B cell (primary cell): ENCODE measurements around the gene IGF2BP3. TPM values are rescaled to one million over a fixed set of nuclear protein-coding genes. Genes with fewer than 3 reads are reported as not detected.

Source experiments
- ATAC-seq: fragments of 200-7000 bp; cut with Tn5 transposase; one replicate; pipeline ENCODE4 v1.10.0; 2021; ENCODE audit warnings: low read depth, mild to moderate bottlenecking, moderate number of reproducible peaks, moderate library complexity
- CTCF ChIA-PET: fragments of 350-600 bp; sonication (Branson Sonifier 250); formaldehyde crosslinking; loops from one replicate; lab custom pipeline; 2021; ENCODE audit warnings: antibody characterized with exemption, inconsistent platforms; lab: Charles Lee
- POLR2A ChIA-PET: fragments of 350-600 bp; sonication (Branson Sonifier 250); formaldehyde crosslinking; loops from one replicate; lab custom pipeline; 2021; ENCODE audit warnings: antibody characterized with exemption; lab: Charles Lee
- DNase-seq: peaks from one replicate; pipeline ENCODE4 v3.0.0; 2013
- H2AFZ ChIP-seq: 2 replicates; pipeline ENCODE4 v1.6.1; 2012; ENCODE audit warnings: mild to moderate bottlenecking, low read depth, low read length; ENCODE audit not compliant: insufficient read depth, poor library complexity, severe bottlenecking
- H3K27ac ChIP-seq, 2 donors: 1 replicate in 1 of 2; 2 replicates in 1 of 2; pipeline ENCODE4 v1.5.1; 2012 to 2013; ENCODE audit warnings: low read length in 2 of 2, mild to moderate bottlenecking in 2 of 2, moderate library complexity in 1 of 2
- H3K27me3 ChIP-seq, 4 experiments: fragments of 200-600 bp in 1 of 4; sonication (generic) in 1 of 4; replicated peaks in 1 of 4; 1 replicate in 2 of 4; 2 replicates in 2 of 4; pipeline versions ENCODE4 v1.6.1 to v1.7.0; 2013 to 2016; ENCODE audit warnings: low read length in 3 of 4, mild to moderate bottlenecking in 2 of 4, mixed read lengths in 1 of 4, moderate library complexity in 1 of 4; ENCODE audit not compliant: insufficient read depth in 4 of 4, control insufficient read depth in 3 of 4; ENCODE audit errors: control extremely low read depth in 1 of 4
- H3K36me3 ChIP-seq, 2 experiments: replicated peaks in 1 of 2; 1 replicate in 1 of 2; 2 replicates in 1 of 2; pipeline versions ENCODE4 v1.6.1 to v1.7.1; 2013; ENCODE audit warnings: low read length in 1 of 2; ENCODE audit not compliant: insufficient read depth in 2 of 2, control insufficient read depth in 1 of 2; ENCODE audit errors: control extremely low read depth in 1 of 2, extremely low read depth in 1 of 2
- H3K4me1 ChIP-seq, 2 donors: fragments of 200-600 bp in 1 of 2; sonication (generic) in 1 of 2; 1 replicate in 1 of 2; 2 replicates in 1 of 2; pipeline versions ENCODE4 v1.5.1 to v1.6.1; 2013 to 2017; ENCODE audit warnings: low read length in 2 of 2; ENCODE audit not compliant: control insufficient read depth in 2 of 2, insufficient read depth in 2 of 2
- H3K4me2 ChIP-seq: replicated peaks from 2 replicates; pipeline ENCODE3; 2012; ENCODE audit warnings: mild to moderate bottlenecking, low read depth, low read length; ENCODE audit not compliant: poor library complexity, severe bottlenecking
- H3K4me3 ChIP-seq, 5 experiments: fragments of 200-600 bp in 1 of 5; sonication (generic) in 1 of 5; 1 replicate in 3 of 5; 2 replicates in 2 of 5; pipeline versions ENCODE4 v1.5.1 to v1.7.0; 2011 to 2016; ENCODE audit warnings: low read length in 4 of 5, mild to moderate bottlenecking in 4 of 5, low read depth in 2 of 5, control low read depth in 1 of 5, moderate library complexity in 1 of 5; ENCODE audit not compliant: insufficient read depth in 1 of 5; ENCODE audit errors: control extremely low read depth in 1 of 5, extremely low read depth in 1 of 5
- H3K79me2 ChIP-seq: fragments of 200-600 bp; sonication (generic); one replicate; pipeline ENCODE4 v1.6.0; 2016; ENCODE audit warnings: low read length; ENCODE audit not compliant: control insufficient read depth, insufficient read depth
- H3K9ac ChIP-seq: fragments of 200-600 bp; sonication (generic); 2 replicates; pipeline ENCODE4 v1.6.1; 2017; ENCODE audit warnings: mild to moderate bottlenecking, low read length, moderate library complexity
- H3K9me3 ChIP-seq, 3 donors: one replicate each; pipeline versions ENCODE4 v1.6.1 to v1.7.1; 2013; ENCODE audit warnings: low read length in 2 of 3; ENCODE audit not compliant: control insufficient read depth in 2 of 3, insufficient read depth in 1 of 3; ENCODE audit errors: control extremely low read depth in 1 of 3
- H4K20me1 ChIP-seq: 2 replicates; pipeline ENCODE4 v1.6.0; 2012; ENCODE audit warnings: mild to moderate bottlenecking, low read length; ENCODE audit not compliant: insufficient read depth, control insufficient read depth, poor library complexity, severe bottlenecking
- H3K27ac Mint-ChIP-seq: one replicate; pipeline ENCODE4 v1.8.0; 2021; ENCODE audit warnings: mixed read lengths
- H3K27me3 Mint-ChIP-seq: one replicate; pipeline ENCODE4 v1.8.0; 2021; ENCODE audit warnings: mixed read lengths
- H3K4me1 Mint-ChIP-seq: one replicate; pipeline ENCODE4 v1.8.0; 2021; ENCODE audit warnings: mixed read lengths
- H3K4me3 Mint-ChIP-seq: one replicate; pipeline ENCODE4 v1.8.0; 2021; ENCODE audit warnings: mixed read lengths
- H3K9me3 Mint-ChIP-seq: one replicate; pipeline ENCODE4 v1.8.0; 2022; ENCODE audit warnings: mixed read lengths; ENCODE audit not compliant: insufficient read depth
- CTCF ChIP-seq: fragments of 200-600 bp; IDR thresholded peaks from one replicate; pipeline ENCODE4 v1.8.0; 2022; ENCODE audit warnings: antibody characterized with exemption, mild to moderate bottlenecking
- EZH2 ChIP-seq: IDR thresholded peaks from 2 replicates; pipeline ENCODE4 v1.6.1; 2012; ENCODE audit warnings: borderline replicate concordance, low read depth, mild to moderate bottlenecking, moderate library complexity, low read length; ENCODE audit not compliant: insufficient read depth, poor library complexity, severe bottlenecking
- WGBS: methylation state at CpG from one replicate; pipeline ENCODE4 v1.1.5; 2013; ENCODE audit warnings: missing lambda C conversion rate; ENCODE audit not compliant: insufficient coverage; 5-methylcytosine and 5-hydroxymethylcytosine counted together
- intact Hi-C: fragments of 100-400 bp; cut with micrococcal nuclease; formaldehyde crosslinking; loops from one replicate; pipeline ENCODE4 v1.10.0; 2022
- polyA plus RNA-seq: library from polyadenylated mRNA; depleted of rRNA; stranded (reverse); fragments of >200 nt; gene quantifications from 2 replicates; pipeline ENCODE4 v1.2.3, GENCODE V29; 2012
- total RNA-seq, 2 donors: library from RNA; stranded (reverse); fragments of 120-200 nt in 1 of 2; gene quantifications; 1 replicate in 1 of 2; 2 replicates in 1 of 2; pipeline versions ENCODE4 v1.2.3 to v1.2.4, GENCODE V29; 2013 to 2022

Gene IGF2BP3
- total and polyA plus RNA-seq, 2 donors (not counting 1 experiment from before 2014, with no cell fraction given) = 0.63 to 10.0 TPM

- no peaks in the 10 kb centered on the region for H3K27me3 Mint-ChIP-seq
- Histone ChIP-seq H3K4me2 (no peak overlapping the region), H4K20me1 (no peaks in the 10 kb centered on the region), H3K4me3 (no peak overlapping the region), H3K27me3 (no peaks in the 10 kb centered on the region), H2AFZ (no peak overlapping the region), H3K9me3 (no peaks in the 10 kb centered on the region), H3K79me2 (no peaks in the 10 kb centered on the region), H3K9ac (no peak overlapping the region), H3K4me1 (no peaks in the 10 kb centered on the region), H3K36me3 (no peaks in the 10 kb centered on the region), H3K27ac (no peak overlapping the region)
- H3K4me1 Mint-ChIP-seq = no peaks in the 10 kb centered on the region
- 90% methylated on average over 7 of the region's 18 CpGs for WGBS
- H3K9me3 Mint-ChIP-seq = no peaks in the 10 kb centered on the region
- intact Hi-C loops = no loop called here
- ChIA-PET POLR2A (no interaction called here), CTCF (interaction anchor here (1.4 kb wide), 1 partner anchor 11 kb away, joined by 4 read pairs; no protein-coding TSS in a partner anchor)
- no peak overlapping the region for H3K27ac Mint-ChIP-seq
- DNase-seq (no peak), ATAC-seq (no peak)
- H3K4me3 Mint-ChIP-seq = no peak overlapping the region
- TF ChIP-seq CTCF (no peak), EZH2 (no peak)
Observed at GRCh38 chr7:23285657-23286646, 184.3 kb downstream of the IGF2BP3 start.

GRCh38 chr7:23284871-23285270 lies 185.4 kb downstream of the IGF2BP3 start:
- Histone ChIP-seq H3K4me2 (no peak overlapping the region), H3K27me3 (no peaks in the 10 kb centered on the region), H3K4me1 (no peaks in the 10 kb centered on the region), H3K27ac (no peak overlapping the region), H4K20me1 (no peaks in the 10 kb centered on the region), H3K4me3 (no peak overlapping the region), H3K9ac (no peak overlapping the region), H2AFZ (no peak overlapping the region), H3K79me2 (no peaks in the 10 kb centered on the region), H3K9me3 (no peaks in the 10 kb centered on the region), H3K36me3 (no peaks in the 10 kb centered on the region)
- H3K9me3 Mint-ChIP-seq = no peaks in the 10 kb centered on the region
- DNase-seq (no peak), ATAC-seq (no peak)
- intact Hi-C loops = no loop called here
- no peak overlapping the region for H3K4me3 Mint-ChIP-seq
- H3K27ac Mint-ChIP-seq = no peak overlapping the region
- ChIA-PET CTCF (interaction anchor here (0.6 to 1.2 kb wide), 2 partner anchors 12 to 13 kb away, joined by 3 read pairs; no protein-coding TSS in a partner anchor), POLR2A (interaction anchor here (0.7 kb wide), 1 partner anchor 239 kb away, joined by 3 read pairs; no protein-coding TSS in a partner anchor)
- TF ChIP-seq CTCF (no peak), EZH2 (no peak)
- H3K27me3 Mint-ChIP-seq = no peaks in the 10 kb centered on the region
- 100% methylated on average over 2 of the region's 2 CpGs for WGBS
- H3K4me1 Mint-ChIP-seq = no peaks in the 10 kb centered on the region
